ENCODE measurements around the gene PRKN. TPM values are rescaled to one million over a fixed set of nuclear protein-coding genes. Genes with fewer than 3 reads are reported as not detected.

PRKN gene
- total RNA-seq, 6 experiments from 2014 or later: 0.32 TPM; not detected in 5

DNA sequence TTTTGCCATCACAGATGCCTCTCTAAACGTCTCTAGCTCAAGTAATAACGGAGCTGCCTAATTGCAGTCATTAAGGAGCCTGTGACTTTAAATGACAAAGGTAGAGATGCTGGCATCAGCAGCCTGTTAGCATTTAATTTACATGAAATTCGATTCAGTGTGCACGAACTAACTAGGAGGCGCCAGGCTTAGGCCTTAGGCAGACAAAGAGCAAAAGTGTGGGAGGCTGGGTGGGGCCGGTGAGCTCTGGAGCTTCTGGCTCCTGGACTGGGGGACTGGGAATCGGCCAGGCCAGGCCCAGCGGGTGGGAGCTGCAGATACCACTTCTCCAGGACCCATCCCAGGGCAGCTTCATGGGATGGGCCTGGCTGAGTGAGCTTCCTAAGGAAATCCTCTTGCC, 1283.7 kb downstream of the PRKN start:
- no peak for DNase-seq

DNA sequence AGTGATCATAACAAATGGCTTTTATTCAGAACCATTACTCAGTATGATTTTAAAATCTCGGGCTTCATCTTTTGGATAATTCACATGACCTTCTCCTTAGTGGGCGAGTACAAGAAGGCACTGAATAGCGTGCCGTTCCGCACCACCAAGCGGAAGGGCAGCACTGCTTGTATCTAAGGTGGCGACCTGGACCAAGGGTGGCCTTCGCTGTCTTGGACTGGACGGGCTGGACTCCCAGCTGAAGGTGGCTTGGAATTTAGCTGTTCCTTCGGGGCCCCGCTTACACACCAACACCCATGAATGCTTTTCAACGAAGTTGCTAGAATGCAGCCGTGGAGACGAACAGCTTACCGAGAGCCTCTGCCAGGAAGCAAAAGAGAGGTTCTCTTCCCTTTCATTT, 1285.1 kb downstream of the PRKN start:
- no peak for TF ChIP-seq CTCF (IDR thresholded peaks at IDR 0.05)
- Mint-ChIP-seq H3K27ac (no peak overlapping the region), H3K27me3 (ENCODE audit: insufficient read depth) (no peaks in the 10 kb centered on the region; the same call in 1 of the 2 replicates)

More for the DNA sequence above, 1283.7 kb downstream of the PRKN start:
- Mint-ChIP-seq H3K4me3 (no peak overlapping the region), H3K36me3 (ENCODE audit: low read depth) (no peaks in the 10 kb centered on the region), H3K27ac (no peak overlapping the region), H3K9me3 (peaks cover 61% of the 10 kb centered on the region), H3K27me3 (ENCODE audit: insufficient read depth) (no peaks in the 10 kb centered on the region; the same call in 1 of the 2 replicates), H3K4me1 (ENCODE audit: low read depth) (no peaks in the 10 kb centered on the region)
- TF ChIP-seq CTCF (IDR thresholded peaks at IDR 0.05): no peak

GRCh38 chr6:161440299-161440698, 1287.3 kb downstream of the PRKN start:
- Mint-ChIP-seq H3K4me1 (ENCODE audit: low read depth) (no peaks in the 10 kb centered on the region), H3K27ac (no peak overlapping the region), H3K9me3 (peaks cover 48% of the 10 kb centered on the region), H3K4me3 (no peak overlapping the region), H3K36me3 (ENCODE audit: low read depth) (no peaks in the 10 kb centered on the region), H3K27me3 (ENCODE audit: insufficient read depth) (peaks cover 1% of the 10 kb centered on the region; the same call in 1 of the 2 replicates)
- no peak for TF ChIP-seq CTCF (IDR thresholded peaks at IDR 0.05)
- no peak for DNase-seq

More for the DNA sequence above, 1285.1 kb downstream of the PRKN start:
- DNase-seq: no peak
- no peaks in the 10 kb centered on the region for H3K36me3 Mint-ChIP-seq (ENCODE audit: low read depth)
- H3K4me1 Mint-ChIP-seq (ENCODE audit: low read depth): no peaks in the 10 kb centered on the region
- H3K4me3 Mint-ChIP-seq: no peak overlapping the region
- peaks cover 61% of the 10 kb centered on the region for H3K9me3 Mint-ChIP-seq

- Mint-ChIP-seq H3K9me3 (peaks cover 36% of the 10 kb centered on the region), H3K27ac (no peak overlapping the region), H3K27me3 (ENCODE audit: insufficient read depth) (peaks cover 1% of the 10 kb centered on the region; the same call in 1 of the 2 replicates), H3K36me3 (ENCODE audit: low read depth) (no peaks in the 10 kb centered on the region), H3K4me1 (ENCODE audit: low read depth) (no peaks in the 10 kb centered on the region), H3K4me3 (peak overlapping the region; percentile 50; the same call in 1 of the 2 replicates)
- no peak for TF ChIP-seq CTCF (IDR thresholded peaks at IDR 0.05)
- DNase-seq: no peak
These were observed 1288.5 kb downstream of the PRKN start for GRCh38 chr6:161439093-161439492.

GRCh38 chr6:161438430-161439030, 1289.0 kb downstream of the PRKN start:
- peaks cover 1% of the 10 kb centered on the region; the same call in 1 of the 2 replicates for H3K27me3 Mint-ChIP-seq (ENCODE audit: insufficient read depth)
- H3K36me3 Mint-ChIP-seq (ENCODE audit: low read depth): no peaks in the 10 kb centered on the region
- no peak for DNase-seq
- peak overlapping the region; percentile 50; the same call in 1 of the 2 replicates for H3K4me3 Mint-ChIP-seq
- peaks cover 31% of the 10 kb centered on the region for H3K9me3 Mint-ChIP-seq
- no peak for TF ChIP-seq CTCF (IDR thresholded peaks at IDR 0.05)
- no peaks in the 10 kb centered on the region for H3K4me1 Mint-ChIP-seq (ENCODE audit: low read depth)
- no peak overlapping the region for H3K27ac Mint-ChIP-seq
